Stimulated activated CD8-positive, alpha-beta memory T cell treated with anti-CD3 and anti-CD28 coated beads, Interleukin-4, amount 100 ng/mL, for 1 hour (primary cell): ENCODE results near the gene NOPCHAP1.
"Not testable (repeated sequence)": the region's sequence is repeated elsewhere in the genome, so short reads cannot be mapped to it uniquely, and the experiment has no call there.

ENCODE experiments used
- DNase-seq, 2 donors: peaks; one replicate each; pipeline ENCODE4 v3.0.0-alpha.2; 2020; ENCODE audit warnings: low read depth in 2 of 2, low spot score in 1 of 2

NOPCHAP1 gene, protein sequence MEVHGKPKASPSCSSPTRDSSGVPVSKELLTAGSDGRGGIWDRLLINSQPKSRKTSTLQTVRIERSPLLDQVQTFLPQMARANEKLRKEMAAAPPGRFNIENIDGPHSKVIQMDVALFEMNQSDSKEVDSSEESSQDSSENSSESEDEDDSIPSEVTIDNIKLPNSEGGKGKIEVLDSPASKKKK

GRCh38 chr12:104986022-104986941, at the start of gene NOPCHAP1:
TSS of gene NOPCHAP1 (plus strand) at chr12:104986316. CDS start at chr12:104986353, 37 bp downstream.
- peak; percentile 66 to 73 for DNase-seq

GRCh38 chr12:104938371-104938770, 47.7 kb upstream of the NOPCHAP1 start:
- no peak for DNase-seq

GRCh38 chr12:104939089-104939488, 47.0 kb upstream of the NOPCHAP1 start:
- no peak for DNase-seq

DNA sequence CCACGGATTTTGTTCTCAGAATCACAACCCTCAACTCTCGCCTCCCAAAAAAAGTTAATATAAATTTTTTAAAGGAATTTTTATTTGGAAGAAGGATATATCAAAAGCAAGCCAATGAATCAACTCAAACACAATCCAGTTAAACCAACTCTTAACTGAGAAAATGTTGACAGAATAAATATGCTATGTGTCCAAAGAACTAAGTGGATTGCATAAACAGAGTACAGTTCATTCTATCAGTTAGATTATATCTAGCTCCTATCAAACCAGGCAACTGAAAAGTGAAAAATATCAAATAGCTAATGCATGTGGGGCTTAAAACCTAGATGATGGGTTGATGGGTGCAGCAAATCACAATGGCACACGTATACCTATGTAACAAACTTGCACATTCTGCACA, 44.7 kb upstream of the NOPCHAP1 start:
- DNase-seq, result no peak

DNA sequence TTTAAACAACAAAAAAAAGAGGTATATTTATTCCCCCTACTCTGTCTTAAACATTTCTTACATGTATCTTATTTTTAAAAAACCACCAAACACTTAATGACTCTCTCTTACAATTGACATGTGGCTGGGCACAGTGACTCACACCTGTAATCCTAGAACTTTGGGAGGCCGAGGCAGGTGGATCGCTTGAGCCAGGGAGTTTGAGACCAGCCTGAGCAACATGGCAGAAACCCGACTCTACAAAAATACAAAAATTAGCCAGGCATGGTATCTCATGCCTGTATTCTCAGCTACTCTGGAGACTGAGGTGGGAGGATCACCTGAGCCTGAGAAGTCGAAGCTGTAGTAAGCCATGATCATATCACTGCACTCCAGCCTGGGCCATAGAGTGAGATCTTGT, 44.0 kb upstream of the NOPCHAP1 start:
- DNase-seq, result no peak

DNA sequence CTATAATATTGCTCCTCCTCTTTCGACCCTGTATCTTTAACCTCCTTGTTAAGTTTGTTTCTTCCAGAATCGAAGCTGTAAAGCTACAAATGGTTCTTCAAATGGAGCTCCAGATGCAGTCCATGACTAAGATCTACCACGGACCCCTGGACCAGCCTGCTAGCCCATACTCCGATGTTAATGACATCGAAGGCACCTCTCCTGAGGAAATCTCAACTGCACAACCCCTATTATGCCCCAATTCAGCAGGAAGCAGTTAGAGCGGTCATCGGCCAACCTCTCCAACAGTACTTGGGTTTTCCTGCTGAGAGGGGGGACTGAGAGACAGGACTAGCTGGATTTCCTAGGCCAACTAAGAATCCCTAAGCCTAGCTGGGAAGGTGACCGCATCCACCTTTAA, 42.7 kb upstream of the NOPCHAP1 start:
- not testable (repeated sequence) for DNase-seq

DNA sequence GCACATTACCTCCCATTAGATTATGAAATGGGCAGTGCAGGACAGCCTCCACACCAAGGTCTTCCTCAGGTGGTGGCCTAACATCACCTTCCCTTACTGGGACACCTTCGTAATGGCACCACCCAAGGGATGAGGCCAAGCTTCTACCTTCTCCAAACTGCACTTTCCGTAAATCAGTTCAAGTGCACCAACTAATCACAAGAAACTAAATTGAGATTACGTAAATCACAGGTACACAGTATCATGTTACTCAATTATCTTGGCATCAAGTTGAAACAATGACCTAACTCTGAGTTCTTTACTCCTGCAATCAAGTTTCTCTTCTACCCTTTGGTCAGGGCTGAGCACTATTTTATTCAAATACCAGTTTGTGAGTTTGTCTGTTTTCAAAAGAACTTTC, 41.9 kb upstream of the NOPCHAP1 start:
- DNase-seq, result no peak

DNA sequence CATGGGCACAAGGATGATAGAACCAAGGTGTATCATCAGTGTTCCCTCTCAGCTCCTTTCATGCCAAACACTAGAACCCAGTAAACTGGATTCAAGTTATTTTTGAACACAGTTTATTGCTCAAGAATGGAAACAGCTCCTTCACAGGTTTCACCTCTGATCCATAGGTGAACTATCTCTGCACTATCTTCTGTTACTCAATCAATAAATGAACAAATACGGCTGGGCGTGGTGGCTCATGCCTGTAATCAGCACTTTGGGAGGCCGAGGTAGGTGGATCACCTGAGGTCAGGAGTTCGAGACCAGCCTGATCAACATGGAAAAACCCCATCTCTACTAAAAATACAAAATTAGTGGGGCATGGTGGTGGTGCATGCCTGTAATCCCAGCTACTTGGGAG, 37.4 kb upstream of the NOPCHAP1 start:
- not testable (repeated sequence) for DNase-seq

DNA sequence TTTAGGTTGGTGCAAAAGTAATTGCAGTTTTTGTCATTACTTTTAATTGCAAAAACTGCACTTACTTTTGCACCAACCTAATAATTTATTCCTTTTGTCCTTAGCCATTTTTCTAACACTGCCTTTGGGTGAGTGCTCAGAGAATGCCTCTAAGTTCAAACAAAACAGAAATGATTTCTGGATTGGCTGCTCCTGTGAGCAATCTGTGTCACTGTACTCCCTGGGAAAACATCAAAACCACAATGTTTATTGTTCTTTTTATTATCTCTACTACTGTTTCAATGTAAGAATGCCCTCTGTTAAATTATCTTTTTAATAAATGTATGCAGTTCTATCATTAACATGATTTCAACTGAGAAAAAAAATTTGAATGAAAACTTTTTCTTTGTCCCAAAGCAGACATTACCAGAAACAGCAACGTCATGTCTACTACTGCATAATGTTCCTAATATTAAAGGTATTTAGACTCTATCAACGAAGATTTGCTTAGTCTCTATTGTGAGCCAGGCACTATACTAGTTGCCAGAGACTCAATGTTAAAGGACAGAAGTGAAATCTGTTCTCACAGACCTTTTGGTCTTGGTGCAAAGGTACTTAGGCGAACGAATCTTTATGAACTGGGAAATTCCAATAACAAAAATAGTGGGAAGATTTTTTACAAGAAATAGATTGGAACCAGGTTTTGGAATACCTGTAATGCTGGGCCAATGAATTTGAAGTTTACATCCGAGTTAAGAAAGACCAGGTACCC, 34.2 kb upstream of the NOPCHAP1 start:
- DNase-seq, result no peak

DNA sequence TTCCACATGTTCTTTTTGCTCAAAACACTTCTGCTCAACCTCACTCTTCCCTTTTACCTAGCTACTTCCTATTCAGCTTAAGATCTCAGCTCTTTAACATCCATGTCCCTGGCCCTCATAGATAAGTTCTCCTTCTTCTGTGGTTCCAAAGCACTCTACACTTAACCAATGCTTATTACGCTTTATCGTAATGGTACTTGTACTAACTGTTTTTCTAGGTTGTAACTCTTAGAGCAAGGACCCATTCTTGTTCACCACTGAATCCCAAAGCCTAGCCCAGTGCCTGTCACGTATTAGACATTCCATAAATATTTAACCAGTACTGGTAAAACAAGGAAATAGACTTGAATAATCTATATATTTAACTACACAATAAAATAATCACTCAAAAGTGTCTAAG, 33.3 kb upstream of the NOPCHAP1 start:
- DNase-seq, result no peak

- DNase-seq, result no peak
Observed at GRCh38 chr12:104953323-104953722, 32.8 kb upstream of the NOPCHAP1 start.

DNA sequence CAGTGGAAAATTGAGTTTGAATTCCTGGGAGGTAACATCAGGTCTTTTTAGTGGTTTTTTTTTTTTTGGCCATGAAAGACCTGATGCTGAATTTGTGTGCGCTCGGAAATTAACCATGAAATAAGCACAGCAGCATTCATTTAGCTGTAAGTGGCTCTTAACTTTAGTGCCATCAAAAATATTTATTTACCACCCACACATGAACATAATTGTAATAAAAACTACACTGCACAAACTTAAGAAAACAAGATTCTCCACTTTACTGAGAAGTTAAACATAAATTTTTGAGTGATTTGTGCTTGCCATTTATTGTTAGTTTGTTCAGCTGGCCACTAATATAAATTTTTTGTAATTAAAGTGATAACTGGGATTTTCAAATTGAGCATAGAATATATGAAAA, 30.4 kb upstream of the NOPCHAP1 start:
- DNase-seq, result no peak

DNA sequence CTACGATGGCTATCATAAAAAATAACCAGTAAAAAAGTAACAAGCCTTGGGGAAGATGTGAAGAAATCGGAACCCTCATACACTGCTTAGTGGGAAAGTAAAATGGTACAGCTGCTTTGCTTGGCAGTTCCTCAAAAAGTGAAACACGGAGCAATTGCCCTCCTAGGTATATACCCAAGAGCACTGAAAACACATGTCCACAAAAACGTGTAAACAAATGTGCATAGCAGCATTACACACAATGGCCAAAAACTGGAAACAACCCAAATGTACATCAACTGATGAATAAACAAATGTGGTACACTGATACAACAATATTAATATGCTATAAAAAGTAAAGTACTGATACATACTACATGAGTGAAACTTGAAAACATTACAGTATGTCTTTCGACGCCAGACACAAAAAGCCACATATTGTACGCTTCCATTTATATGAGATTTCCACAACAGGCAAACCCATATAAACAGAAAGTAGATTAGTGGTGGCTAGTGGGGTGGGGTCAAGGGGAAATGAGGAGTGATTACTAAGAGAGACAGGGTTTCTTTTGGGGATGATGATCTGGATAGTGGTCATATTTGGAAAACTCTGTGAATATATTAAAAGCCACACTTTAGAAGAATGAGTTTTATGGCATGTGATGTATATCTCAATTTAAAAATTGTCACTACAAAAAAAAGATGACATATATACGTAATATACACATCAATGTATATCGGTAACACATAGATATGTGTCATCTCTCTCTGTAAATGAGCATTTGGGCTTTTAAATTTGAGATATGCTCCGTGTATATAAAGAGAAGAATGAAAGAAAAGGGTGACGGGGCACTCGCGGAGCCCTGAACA, 29.0 kb upstream of the NOPCHAP1 start:
- DNase-seq, result no peak

- DNase-seq, result no peak
Observed at GRCh38 chr12:104957719-104958000, 28.5 kb upstream of the NOPCHAP1 start.

- peak; percentile 26 to 55 for DNase-seq
Observed at GRCh38 chr12:104958001-104958804, 27.9 kb upstream of the NOPCHAP1 start, which contains the start of gene SLC41A2. TSS of gene SLC41A2 (minus strand) at chr12:104958290. CDS start at chr12:104928527, 29,763 bp downstream.

- DNase-seq, result no peak
Observed at GRCh38 chr12:104958805-104959334, 27.2 kb upstream of the NOPCHAP1 start.

- DNase-seq, result no peak
Observed at GRCh38 chr12:104959335-104959841, 26.7 kb upstream of the NOPCHAP1 start.

DNA sequence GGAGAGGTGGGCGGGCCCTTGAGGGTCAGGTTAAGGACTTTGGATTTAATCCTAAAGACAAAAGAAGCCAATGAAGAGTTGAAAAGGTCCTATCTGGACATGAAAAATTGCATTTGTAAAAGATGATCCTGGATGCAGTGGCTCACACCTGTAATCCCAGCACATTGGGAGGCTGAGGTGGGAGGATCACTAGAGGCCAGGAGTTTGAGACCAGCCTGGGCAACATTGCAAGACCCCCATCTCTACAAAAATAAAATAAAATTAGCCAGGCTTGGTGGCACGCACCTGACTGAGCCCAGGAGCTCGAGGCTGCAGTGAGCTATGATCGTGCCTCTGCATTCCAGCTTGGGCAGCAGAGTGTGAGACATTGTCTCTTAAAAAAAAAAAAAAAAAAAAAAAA, 25.7 kb upstream of the NOPCHAP1 start:
- no peak for DNase-seq

- DNase-seq, result no peak
Observed at GRCh38 chr12:104963757-104964156, 22.4 kb upstream of the NOPCHAP1 start.
